HepG2 (cell line): Measurements from ENCODE around the gene TUBB2B. TPM values are rescaled to one million over a fixed set of nuclear protein-coding genes. Genes with fewer than 3 reads are reported as not detected.

Source experiments
- ATAC-seq: fragments of 200-7000 bp; cut with Tn5 transposase; 3 replicates; pipeline ENCODE4 v1.9.1; 2020; ENCODE audit warnings: mild to moderate bottlenecking, moderate library complexity
- BruUV-seq: library from RNA; stranded (reverse); fragments of 400-500 nt; replicated peaks from 2 replicates; lab custom pipeline; 2021; lab: Mats Ljungman, UMichigan
- CTCF ChIA-PET: fragments of 300-600 bp; formaldehyde crosslinking; extraction: SDS; loops from one replicate; lab custom pipeline; 2021; ENCODE audit warnings: low total read pairs, inconsistent platforms, low intra/inter-chr PET ratio; lab: Yijun Ruan, JAX
- POLR2A ChIA-PET: fragments of 350-600 bp; sonication (Branson Sonifier 250); formaldehyde crosslinking; loops from one replicate; lab custom pipeline; 2020; ENCODE audit warnings: antibody characterized with exemption, inconsistent platforms; lab: Yijun Ruan, JAX
- DNase-seq: peaks from one replicate; pipeline ENCODE4 v3.0.0-alpha.2; 2015; ENCODE audit warnings: low spot score
- FAIRE-seq: peaks from 3 replicates; lab custom pipeline; 2011; peaks lifted over from hg19 to GRCh38; lab: Jason Lieb, UNC
- H2AFZ ChIP-seq: one replicate; pipeline ENCODE4 v1.6.1; 2011; ENCODE audit warnings: low read length, inconsistent platforms
- H3K27ac ChIP-seq: fragments of 300-600 bp; 3 replicates; pipeline ENCODE4 v1.8.0; 2011; ENCODE audit warnings: mixed run types, mild to moderate bottlenecking, mixed read lengths, low read length, inconsistent platforms; ENCODE audit not compliant: insufficient read depth; ENCODE audit errors: extremely low read length
- H3K27me3 ChIP-seq, 2 experiments: fragments of 200-600 bp in 1 of 2; 2 replicates in 1 of 2; 3 replicates in 1 of 2; pipeline versions ENCODE4 v1.6.0 to v1.8.0; 2011; ENCODE audit warnings: low read length in 2 of 2, mild to moderate bottlenecking in 2 of 2, moderate library complexity in 2 of 2, inconsistent platforms in 1 of 2; ENCODE audit not compliant: insufficient read depth in 2 of 2, control insufficient read depth in 1 of 2
- H3K36me3 ChIP-seq, 2 experiments: fragments of 200-600 bp in 1 of 2; replicated peaks in 1 of 2; 2 replicates in 1 of 2; 3 replicates in 1 of 2; pipeline versions ENCODE4 v1.5.1 to v1.8.0; 2011; ENCODE audit warnings: low read length in 2 of 2, inconsistent platforms in 1 of 2; ENCODE audit not compliant: insufficient read depth in 2 of 2, control insufficient read depth in 1 of 2
- H3K4me1 ChIP-seq: 2 replicates; pipeline ENCODE4 v1.5.1; 2012; ENCODE audit warnings: low read length, inconsistent platforms; ENCODE audit not compliant: insufficient read depth
- H3K4me2 ChIP-seq: 2 replicates; pipeline ENCODE4 v1.6.0; 2011; ENCODE audit warnings: low read depth, low read length, inconsistent platforms
- H3K4me3 ChIP-seq, 3 experiments: fragments of 200-600 bp in 1 of 3; sonication (generic), shearing (Covaris generic) in 1 of 3; replicated peaks in 1 of 3; 2 replicates each; pipeline ENCODE4 v1.5.1; 2011 to 2016; ENCODE audit warnings: low read length in 3 of 3, inconsistent platforms in 2 of 3, low read depth in 2 of 3, mild to moderate bottlenecking in 2 of 3, control low read depth in 1 of 3, mixed read lengths in 1 of 3; ENCODE audit not compliant: insufficient read depth in 1 of 3
- H3K79me2 ChIP-seq: one replicate; pipeline ENCODE4 v1.6.1; 2011; ENCODE audit warnings: low read length, inconsistent platforms; ENCODE audit not compliant: insufficient read depth
- H3K9ac ChIP-seq: 2 replicates; pipeline ENCODE4 v1.6.0; 2011; ENCODE audit warnings: mild to moderate bottlenecking, low read depth, low read length, inconsistent platforms; ENCODE audit not compliant: insufficient read depth
- H3K9me3 ChIP-seq: 2 replicates; pipeline ENCODE4 v1.5.1; 2012; ENCODE audit warnings: mild to moderate bottlenecking, low read length
- H4K20me1 ChIP-seq: 2 replicates; pipeline ENCODE4 v1.6.0; 2011; ENCODE audit warnings: inconsistent platforms, mild to moderate bottlenecking, low read length, moderate library complexity; ENCODE audit not compliant: insufficient read depth
- CHCHD3 ChIP-seq: sonication (generic); formaldehyde crosslinking; IDR thresholded peaks from 2 replicates; pipeline ENCODE4 v1.8.0; 2022; ENCODE audit warnings: mild to moderate bottlenecking, missing genetic modification reagents, moderate library complexity
- HDAC1 ChIP-seq: sonication (generic); formaldehyde crosslinking; IDR thresholded peaks from 2 replicates; pipeline ENCODE4 v1.5.1; 2020; ENCODE audit warnings: mild to moderate bottlenecking, missing genetic modification reagents
- SYNCRIP ChIP-seq: fragments of 200-400 bp; formaldehyde crosslinking; IDR thresholded peaks from 2 replicates; pipeline ENCODE4 v1.6.1; 2018; ENCODE audit warnings: mild to moderate bottlenecking, low read depth, low read length; ENCODE audit not compliant: insufficient read depth
- ZFAT ChIP-seq: sonication (generic); formaldehyde crosslinking; conservative IDR thresholded peaks from 2 replicates; pipeline ENCODE4 v1.8.1; 2023; ENCODE audit warnings: missing genetic modification reagents, inconsistent platforms
- ZNF20 ChIP-seq: sonication (generic); formaldehyde crosslinking; IDR thresholded peaks from 2 replicates; pipeline ENCODE4 v1.4.0; 2020; ENCODE audit warnings: mild to moderate bottlenecking, moderate library complexity, missing genetic modification reagents
- ZNF644 ChIP-seq: IDR thresholded peaks from 2 replicates; pipeline ENCODE4 v1.6.1; 2016; ENCODE audit warnings: low read depth
- ZNF891 ChIP-seq: sonication (generic); formaldehyde crosslinking; IDR thresholded peaks from 2 replicates; pipeline ENCODE4 v1.5.0; 2020; ENCODE audit warnings: mild to moderate bottlenecking, missing genetic modification reagents
- whole genome bisulfite sequencing: methylation state at CpG from one replicate; pipeline ENCODE4 v1.1.6; 2017; ENCODE audit warnings: low lambda C conversion rate; 5-methylcytosine and 5-hydroxymethylcytosine counted together
- in situ Hi-C: cut with HindIII; loops from 2 replicates; pipeline ENCODE4 v1.10.0; 2017; ENCODE audit warnings: low pct_unique_long_range_greater_than_20kb; ENCODE audit not compliant: extremely low pct_ligation_motif_present
- intact Hi-C: fragments of 100-400 bp; cut with micrococcal nuclease; formaldehyde crosslinking; loops from one replicate; pipeline ENCODE4 v1.10.0; 2022; ENCODE audit not compliant: unreplicated experiment
- polyA plus RNA-seq, 8 experiments: library from polyadenylated mRNA; depleted of rRNA in 3 of 8; stranded (reverse) in 7 of 8; unstranded in 1 of 8; fragments of >200 nt; fragmentation: Illumina TruSeq in 4 of 8; extraction: Trizol in 4 of 8; gene quantifications; 2 replicates each; pipeline versions ENCODE4 v1.2.1 to v1.2.3, GENCODE V29; 2011 to 2016; ENCODE audit warnings: low read depth in 4 of 8, missing spikeins in 1 of 8, mixed read lengths in 1 of 8; ENCODE audit not compliant: insufficient read depth in 1 of 8
- total RNA-seq, 5 experiments: library from RNA; depleted of rRNA; stranded (reverse); fragments of >200 nt; fragmentation: Illumina TruSeq; extraction: Trizol; gene quantifications; 2 replicates each; pipeline ENCODE4 v1.2.3, GENCODE V29; 2016; ENCODE audit warnings: low read depth in 1 of 5
- TF ChIP-seq, protein P1 (sequence below): sonication (generic); formaldehyde crosslinking; conservative IDR thresholded peaks from 2 replicates; pipeline ENCODE4 v1.4.0; 2020; ENCODE audit warnings: missing genetic modification reagents
- TF ChIP-seq, protein P2 (sequence below): sonication (generic); formaldehyde crosslinking; IDR thresholded peaks from 2 replicates; pipeline ENCODE4 v1.4.0; 2020; ENCODE audit warnings: missing genetic modification reagents; ENCODE audit errors: not compliant biosample characterization
- TF ChIP-seq, protein P3 (sequence below): sonication (generic); formaldehyde crosslinking; IDR thresholded peaks from 2 replicates; pipeline ENCODE4 v1.4.0; 2020; ENCODE audit warnings: mild to moderate bottlenecking, low read depth, missing genetic modification reagents

The TUBB2B gene
- total and polyA plus RNA-seq, 2 of the 13 experiments (the other 11 are each of a cell fraction or from before 2014, with no cell fraction given): 10.3 to 23.6 TPM

DNA sequence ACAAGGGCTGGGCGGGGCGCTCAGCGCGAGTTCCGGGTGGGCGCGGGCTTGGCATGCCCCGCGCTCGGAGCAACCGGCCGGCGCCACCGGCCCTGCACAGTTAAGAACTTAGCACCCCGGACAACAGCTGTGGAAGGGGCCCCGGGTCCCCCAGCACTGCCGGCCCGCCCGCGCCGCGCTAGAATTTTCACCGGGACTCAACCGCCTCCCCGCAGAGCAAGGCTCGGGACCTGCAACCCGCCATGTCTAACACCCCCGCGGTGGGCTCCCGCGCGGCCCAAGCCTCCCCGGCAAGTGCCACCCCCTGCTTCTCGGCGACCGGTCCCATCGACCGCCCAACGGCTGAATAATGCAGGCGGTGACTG is 26.1 kb upstream of the TUBB2B start:
- intact Hi-C loops: no loop called here
- CTCF ChIA-PET: no interaction called here

More for the DNA sequence above, 26.1 kb upstream of the TUBB2B start:
- Histone ChIP-seq H3K4me3 (no peak overlapping the region), H3K9ac (no peak overlapping the region), H2AFZ (no peak overlapping the region), H3K9me3 (no peaks in the 10 kb centered on the region), H3K4me2 (no peak overlapping the region), H3K79me2 (no peaks in the 10 kb centered on the region), H4K20me1 (no peaks in the 10 kb centered on the region), H3K27me3 (peaks cover 0 to 51% of the 10 kb centered on the region in 2 experiments; a peak in 3 of 5 replicates), H3K36me3 (no peaks in the 10 kb centered on the region), H3K4me1 (peaks cover 41% of the 10 kb centered on the region), H3K27ac (no peak overlapping the region)
- in situ Hi-C loops: loop anchor here (10.0 kb wide), 1 partner anchor 259 kb away; the partner anchor contains the start of gene NQO2
- no peak for ATAC-seq
- BruUV-seq: no TSS peak
- FAIRE-seq: no peak
- POLR2A ChIA-PET: interaction anchor here (0.8 kb wide), 2 partner anchors 22 to 190 kb away, joined by 3 read pairs; no protein-coding TSS in a partner anchor
- no peak for TF ChIP-seq CHCHD3 (CRISPR knock-in tag)
- TF ChIP-seq, protein P1, sequence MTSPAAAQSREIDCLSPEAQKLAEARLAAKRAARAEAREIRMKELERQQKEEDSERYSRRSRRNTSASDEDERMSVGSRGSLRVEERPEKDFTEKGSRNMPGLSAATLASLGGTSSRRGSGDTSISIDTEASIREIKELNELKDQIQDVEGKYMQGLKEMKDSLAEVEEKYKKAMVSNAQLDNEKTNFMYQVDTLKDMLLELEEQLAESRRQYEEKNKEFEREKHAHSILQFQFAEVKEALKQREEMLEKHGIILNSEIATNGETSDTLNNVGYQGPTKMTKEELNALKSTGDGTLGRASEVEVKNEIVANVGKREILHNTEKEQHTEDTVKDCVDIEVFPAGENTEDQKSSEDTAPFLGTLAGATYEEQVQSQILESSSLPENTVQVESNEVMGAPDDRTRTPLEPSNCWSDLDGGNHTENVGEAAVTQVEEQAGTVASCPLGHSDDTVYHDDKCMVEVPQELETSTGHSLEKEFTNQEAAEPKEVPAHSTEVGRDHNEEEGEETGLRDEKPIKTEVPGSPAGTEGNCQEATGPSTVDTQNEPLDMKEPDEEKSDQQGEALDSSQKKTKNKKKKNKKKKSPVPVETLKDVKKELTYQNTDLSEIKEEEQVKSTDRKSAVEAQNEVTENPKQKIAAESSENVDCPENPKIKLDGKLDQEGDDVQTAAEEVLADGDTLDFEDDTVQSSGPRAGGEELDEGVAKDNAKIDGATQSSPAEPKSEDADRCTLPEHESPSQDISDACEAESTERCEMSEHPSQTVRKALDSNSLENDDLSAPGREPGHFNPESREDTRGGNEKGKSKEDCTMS: no peak
- TF ChIP-seq, protein P2, sequence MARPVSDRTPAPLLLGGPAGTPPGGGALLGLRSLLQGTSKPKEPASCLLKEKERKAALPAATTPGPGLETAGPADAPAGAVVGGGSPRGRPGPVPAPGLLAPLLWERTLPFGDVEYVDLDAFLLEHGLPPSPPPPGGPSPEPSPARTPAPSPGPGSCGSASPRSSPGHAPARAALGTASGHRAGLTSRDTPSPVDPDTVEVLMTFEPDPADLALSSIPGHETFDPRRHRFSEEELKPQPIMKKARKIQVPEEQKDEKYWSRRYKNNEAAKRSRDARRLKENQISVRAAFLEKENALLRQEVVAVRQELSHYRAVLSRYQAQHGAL (CRISPR knock-in tag): no peak
- TF ChIP-seq ZNF20: no peak
- TF ChIP-seq ZFAT (CRISPR knock-in tag): no peak
- no peak for TF ChIP-seq SYNCRIP
- TF ChIP-seq HDAC1 (CRISPR knock-in tag): no peak
- TF ChIP-seq ZNF644: no peak
- TF ChIP-seq, protein P3, sequence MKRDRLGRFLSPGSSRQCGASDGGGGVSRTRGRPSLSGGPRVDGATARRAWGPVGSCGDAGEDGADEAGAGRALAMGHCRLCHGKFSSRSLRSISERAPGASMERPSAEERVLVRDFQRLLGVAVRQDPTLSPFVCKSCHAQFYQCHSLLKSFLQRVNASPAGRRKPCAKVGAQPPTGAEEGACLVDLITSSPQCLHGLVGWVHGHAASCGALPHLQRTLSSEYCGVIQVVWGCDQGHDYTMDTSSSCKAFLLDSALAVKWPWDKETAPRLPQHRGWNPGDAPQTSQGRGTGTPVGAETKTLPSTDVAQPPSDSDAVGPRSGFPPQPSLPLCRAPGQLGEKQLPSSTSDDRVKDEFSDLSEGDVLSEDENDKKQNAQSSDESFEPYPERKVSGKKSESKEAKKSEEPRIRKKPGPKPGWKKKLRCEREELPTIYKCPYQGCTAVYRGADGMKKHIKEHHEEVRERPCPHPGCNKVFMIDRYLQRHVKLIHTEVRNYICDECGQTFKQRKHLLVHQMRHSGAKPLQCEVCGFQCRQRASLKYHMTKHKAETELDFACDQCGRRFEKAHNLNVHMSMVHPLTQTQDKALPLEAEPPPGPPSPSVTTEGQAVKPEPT (CRISPR knock-in tag): no peak
- TF ChIP-seq ZNF891 (CRISPR knock-in tag): no peak
- WGBS: 94% methylated on average over 34 of the region's 40 CpGs
- no peak for DNase-seq
